ENCODE measurements around the gene SLC7A8. TPM values are rescaled to one million over a fixed set of nuclear protein-coding genes. Genes with fewer than 3 reads are reported as not detected.

SLC7A8 gene
- total RNA-seq, 6 donors from 2014 or later: 30.4 to 58.2 (median 42.0) TPM

DNA sequence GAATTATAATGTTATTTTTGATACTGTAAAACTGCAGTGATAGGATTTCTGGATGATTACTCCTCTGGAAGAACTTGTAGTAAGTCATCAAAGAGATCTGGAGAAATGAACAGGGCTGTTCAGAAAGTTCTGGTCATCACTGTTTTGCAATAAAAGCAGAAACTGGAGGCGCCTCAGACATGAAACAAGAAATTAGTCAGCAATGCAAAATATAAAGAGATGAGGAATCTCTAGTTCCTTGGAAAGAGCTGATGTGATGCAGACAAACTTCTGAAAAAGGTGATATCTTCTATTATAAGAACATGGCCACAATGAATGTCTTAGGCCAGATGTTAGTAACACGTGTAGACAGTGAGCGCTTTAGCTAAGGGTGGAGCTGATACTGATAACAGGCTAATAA lies 98.0 kb downstream of the SLC7A8 start:
- no peaks in the 10 kb centered on the region for H3K9me3 ChIP-seq
- no peak for ATAC-seq (ENCODE audit: low FRiP score in 2 of 2)
- no peak overlapping the region for H3K27ac ChIP-seq
- H3K4me1 ChIP-seq: peaks cover 5 to 11% (median 9%) of the 10 kb centered on the region in 4 donors
- TF ChIP-seq POLR2AphosphoS5 (IDR thresholded peaks at IDR 0.05) (no peak), CTCF (IDR thresholded peaks at IDR 0.05) (no peak), POLR2A (IDR thresholded peaks at IDR 0.05) (no peak), EP300 (IDR thresholded peaks at IDR 0.05) (no peak)
- WGBS, 2 donors: 72 to 74% methylated on average over 3 of the region's 3 CpGs
- no peak for DNase-seq
- no peaks in the 10 kb centered on the region for H3K27me3 ChIP-seq
- H3K4me3 ChIP-seq: no peak overlapping the region
- H3K36me3 ChIP-seq: peaks cover 49 to 100% (median 90%) of the 10 kb centered on the region in 4 donors

- no peaks in the 10 kb centered on the region for H3K9me3 ChIP-seq
- no peak for ATAC-seq (ENCODE audit: low FRiP score in 2 of 2)
- DNase-seq: no peak
- peak overlapping the region in 1 of 4 donors; percentile 17 for H3K27ac ChIP-seq
- H3K36me3 ChIP-seq: peaks cover 57 to 100% (median 87%) of the 10 kb centered on the region in 4 donors
- H3K4me3 ChIP-seq: no peak overlapping the region
- peaks cover under 1 to 8% (median 4%) of the 10 kb centered on the region in 4 donors for H3K4me1 ChIP-seq
- WGBS, 2 donors: 58 to 83% methylated on average over 1 of the region's 1 CpG
- H3K27me3 ChIP-seq: no peaks in the 10 kb centered on the region
- TF ChIP-seq EP300 (IDR thresholded peaks at IDR 0.05) (no peak), POLR2AphosphoS5 (IDR thresholded peaks at IDR 0.05) (no peak)
Measured at GRCh38 chr14:23080474-23080873, 103.0 kb downstream of the SLC7A8 start.

GRCh38 chr14:23079716-23080115 lies 103.7 kb downstream of the SLC7A8 start:
- Histone ChIP-seq H3K27me3 (no peaks in the 10 kb centered on the region), H3K9me3 (no peaks in the 10 kb centered on the region), H3K36me3 (peaks cover 62 to 100% (median 84%) of the 10 kb centered on the region in 4 donors), H3K4me3 (no peak overlapping the region), H3K27ac (peak overlapping the region in 2 of 4 donors; percentile 53 to 65), H3K4me1 (peaks cover 0 to 8% (median 4%) of the 10 kb centered on the region in 4 donors)
- DNase-seq: no peak
- ATAC-seq (ENCODE audit: low FRiP score in 2 of 2): no peak
- TF ChIP-seq EP300 (IDR thresholded peaks at IDR 0.05) (no peak), CTCF (IDR thresholded peaks at IDR 0.05) (no peak), POLR2AphosphoS5 (IDR thresholded peaks at IDR 0.05) (no peak), POLR2A (IDR thresholded peaks at IDR 0.05) (no peak)
- 81 to 85% methylated on average over 2 of the region's 2 CpGs for WGBS, 2 donors

GRCh38 chr14:23078692-23079116 lies 104.8 kb downstream of the SLC7A8 start:
- WGBS, 2 donors: 35 to 52% methylated on average over 2 of the region's 2 CpGs
- Histone ChIP-seq H3K9me3 (no peaks in the 10 kb centered on the region), H3K27me3 (no peaks in the 10 kb centered on the region), H3K27ac (peak overlapping the region; percentile 28 to 65 (median 52)), H3K4me3 (no peak overlapping the region), H3K4me1 (peaks cover 0 to 8% (median 4%) of the 10 kb centered on the region in 4 donors), H3K36me3 (peaks cover 68 to 100% (median 81%) of the 10 kb centered on the region in 4 donors)
- DNase-seq (peak in 1 of 2 donors; percentile 80), ATAC-seq (ENCODE audit: low FRiP score in 2 of 2) (peak; percentile 74 to 98)
- TF ChIP-seq POLR2A (IDR thresholded peaks at IDR 0.05): peak in 1 of 4 donors; percentile 38
- TF ChIP-seq EP300 (IDR thresholded peaks at IDR 0.05): peak in 1 of 4 donors; percentile 69
- no peak for TF ChIP-seq CTCF (IDR thresholded peaks at IDR 0.05)
- peak; percentile 34 to 55 for TF ChIP-seq POLR2AphosphoS5 (IDR thresholded peaks at IDR 0.05)

DNA sequence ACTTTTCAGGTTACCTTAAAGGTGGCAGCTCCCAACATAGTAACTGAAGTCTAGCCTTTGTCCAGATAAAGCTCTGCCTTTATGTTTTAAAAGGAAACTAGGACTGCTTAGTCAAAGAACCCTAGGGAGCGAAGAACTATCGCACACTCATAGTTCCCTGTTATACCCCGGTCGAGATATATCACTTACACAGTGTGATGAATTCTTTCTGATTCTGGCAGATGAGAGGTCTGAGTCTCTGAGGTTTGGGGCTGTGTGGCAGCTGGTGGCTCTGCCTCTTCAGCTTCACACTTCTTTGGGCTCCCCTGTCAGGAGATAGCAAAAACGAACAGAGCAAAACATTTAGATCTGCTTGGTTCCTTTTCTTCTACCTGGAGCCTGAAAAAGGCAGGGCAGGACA lies 105.5 kb downstream of the SLC7A8 start:
- Histone ChIP-seq H3K4me3 (no peak overlapping the region), H3K27ac (peak overlapping the region; percentile 10 to 65 (median 40)), H3K4me1 (peaks cover 0 to 8% (median 4%) of the 10 kb centered on the region in 4 donors), H3K27me3 (no peaks in the 10 kb centered on the region), H3K9me3 (no peaks in the 10 kb centered on the region), H3K36me3 (peaks cover 63 to 100% (median 80%) of the 10 kb centered on the region in 4 donors)
- ATAC-seq (ENCODE audit: low FRiP score in 2 of 2) (no peak), DNase-seq (no peak)
- no peak for TF ChIP-seq CTCF (IDR thresholded peaks at IDR 0.05)
- no peak for TF ChIP-seq POLR2AphosphoS5 (IDR thresholded peaks at IDR 0.05)
- no peak for TF ChIP-seq EP300 (IDR thresholded peaks at IDR 0.05)
- no peak for TF ChIP-seq POLR2A (IDR thresholded peaks at IDR 0.05)
- WGBS, 2 donors: 87 to 90% methylated on average over 5 of the region's 5 CpGs
